Fibroblast of skin of right biceps (primary cell): Measurements from ENCODE around the gene UPF3A.
"Not testable (repeated sequence)": the region's sequence is repeated elsewhere in the genome, so short reads cannot be mapped to it uniquely, and the experiment has no call there.

ENCODE experiments used
- DNase-seq: peaks from one replicate; pipeline ENCODE4 v3.0.0-alpha.2; 2013

Gene UPF3A

GRCh38 chr13:114336457-114336856 is 55.1 kb downstream of the UPF3A start:
- not testable (repeated sequence) for DNase-seq

- DNase-seq, result no peak
Measured at GRCh38 chr13:114338959-114339358, 57.6 kb downstream of the UPF3A start.

GRCh38 chr13:114339857-114340534 is 58.6 kb downstream of the UPF3A start:
- peak; percentile 47 for DNase-seq

DNA sequence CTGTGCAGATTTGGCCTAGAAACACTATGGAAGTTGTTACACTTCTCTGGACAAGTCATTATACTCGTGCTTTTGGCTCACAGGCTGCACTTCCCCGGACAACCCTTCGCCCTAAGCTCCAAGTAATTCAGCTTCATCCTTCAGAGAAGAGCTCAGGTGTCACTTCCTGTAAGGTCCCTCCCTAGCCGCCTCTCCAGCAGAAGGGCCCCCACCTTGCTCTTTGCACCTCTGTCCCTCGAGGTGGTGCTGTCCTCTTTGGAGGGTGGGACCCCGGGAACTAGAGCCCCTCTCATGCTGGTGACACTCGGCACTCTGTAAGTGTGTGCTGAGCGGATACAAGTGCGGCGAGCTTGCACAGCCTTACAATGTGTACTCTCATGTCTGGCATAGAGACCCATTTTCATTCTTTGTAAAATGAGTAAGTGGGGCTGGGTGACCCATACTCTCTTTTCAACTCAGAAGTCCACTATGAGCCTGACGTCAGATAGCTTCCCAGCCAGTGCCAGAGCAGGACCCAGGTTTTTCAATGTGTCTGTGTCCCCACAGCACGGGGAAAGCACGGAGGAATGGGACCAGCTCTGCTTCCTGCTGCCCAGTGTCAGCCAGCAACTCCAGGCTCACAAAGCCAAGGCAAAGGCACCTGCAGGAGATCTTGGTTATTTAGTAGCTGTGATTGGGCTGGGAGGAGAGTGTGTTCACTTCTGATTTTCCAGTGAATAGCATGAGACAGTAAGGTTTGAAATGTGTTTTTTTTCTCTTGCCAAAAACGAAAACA is 59.8 kb downstream of the UPF3A start:
- no peak for DNase-seq

GRCh38 chr13:114347256-114347655 is 65.9 kb downstream of the UPF3A start:
- DNase-seq, result not testable (repeated sequence)

DNA sequence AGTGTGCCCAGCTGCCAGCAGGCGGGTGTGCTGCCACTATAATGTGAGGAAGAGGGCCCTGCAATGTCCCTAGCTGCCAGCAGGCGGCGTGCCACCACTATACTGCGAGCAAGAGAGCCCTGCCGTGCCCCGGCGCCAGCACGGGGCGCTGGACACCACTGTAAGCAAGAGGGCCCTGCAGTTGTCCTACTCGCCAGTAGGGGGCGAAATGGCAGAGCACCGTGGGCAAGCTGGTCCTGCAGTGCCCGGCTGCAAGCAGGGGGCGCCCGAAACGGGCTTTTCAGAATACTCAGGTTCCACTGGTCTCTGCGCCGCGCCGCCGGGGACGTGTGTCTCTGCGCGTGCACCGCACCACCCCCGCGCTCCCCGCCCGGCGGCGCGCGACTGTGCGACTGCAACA is 71.4 kb downstream of the UPF3A start:
- not testable (repeated sequence) for DNase-seq

DNA sequence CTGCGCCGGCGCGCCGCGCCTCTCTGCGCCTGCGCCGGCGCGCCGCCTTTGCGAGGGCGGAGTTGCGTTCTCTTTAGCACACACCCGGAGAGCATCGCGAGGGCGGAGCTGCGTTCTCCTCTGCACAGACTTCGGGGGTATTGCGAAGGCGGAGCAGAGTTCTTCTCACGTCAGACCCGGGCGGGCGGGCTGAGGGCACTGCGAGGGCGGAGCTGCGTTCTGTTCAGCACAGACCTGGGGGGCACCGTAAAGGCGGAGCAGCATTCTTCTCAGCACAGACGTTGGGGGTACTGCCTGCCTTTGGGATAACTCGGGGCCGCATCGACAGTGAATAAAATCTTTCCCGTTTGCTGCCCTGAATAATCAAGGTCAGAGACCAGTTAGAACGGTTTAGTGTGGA is 72.0 kb downstream of the UPF3A start:
- DNase-seq, result not testable (repeated sequence)
